Activated CD4-positive, alpha-beta T cell treated with anti-CD3 and anti-CD28 coated beads for 1 hour (primary cell): ENCODE results near the gene BBS12.
A peak's percentile ranks its signal among the peaks of the same experiment; 100 is the strongest.

Experiments used
- DNase-seq: peaks from one replicate; pipeline ENCODE4 v3.0.0-alpha.2; 2020

The BBS12 gene

DNA sequence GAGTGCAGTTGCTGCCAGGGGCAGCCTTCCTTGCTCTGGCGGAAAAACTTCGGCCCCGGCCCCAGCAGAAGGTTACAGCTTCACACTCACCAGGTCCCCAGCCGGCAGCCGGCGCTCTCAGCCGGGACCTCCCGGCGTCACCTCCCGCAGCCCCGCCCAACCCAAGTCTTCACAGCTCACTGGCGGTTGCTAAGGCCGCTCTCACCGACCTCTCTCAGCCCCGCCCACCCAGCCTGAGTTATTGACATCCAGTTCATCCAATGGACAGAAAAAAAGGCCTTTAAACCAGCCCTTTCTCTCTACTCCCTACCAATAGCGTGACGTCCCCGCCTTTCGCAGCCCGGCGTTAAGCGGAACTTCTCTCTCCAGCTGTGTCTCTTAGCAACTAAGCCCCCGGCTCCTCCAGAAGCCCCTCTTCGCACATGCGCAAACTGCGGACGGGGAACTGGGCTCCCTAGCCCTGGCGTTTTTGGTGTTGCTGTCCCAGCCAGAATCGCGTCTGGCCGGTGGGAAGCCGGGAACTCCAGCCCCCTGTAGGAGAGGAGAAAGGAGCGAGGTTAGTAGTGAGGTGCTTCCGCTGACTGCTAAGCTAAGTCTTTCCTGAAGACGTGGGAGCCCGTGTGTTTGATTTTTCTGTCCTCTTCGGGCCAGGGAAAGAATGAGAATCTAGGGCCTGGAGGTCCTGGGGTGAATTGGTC, at the start of gene BBS12:
BBS12 (plus strand) TSS at position 376 of the 698 bp plus-strand sequence. CDS start 9,189 bp downstream, outside the sequence.
- peak; percentile 96 for DNase-seq

DNA sequence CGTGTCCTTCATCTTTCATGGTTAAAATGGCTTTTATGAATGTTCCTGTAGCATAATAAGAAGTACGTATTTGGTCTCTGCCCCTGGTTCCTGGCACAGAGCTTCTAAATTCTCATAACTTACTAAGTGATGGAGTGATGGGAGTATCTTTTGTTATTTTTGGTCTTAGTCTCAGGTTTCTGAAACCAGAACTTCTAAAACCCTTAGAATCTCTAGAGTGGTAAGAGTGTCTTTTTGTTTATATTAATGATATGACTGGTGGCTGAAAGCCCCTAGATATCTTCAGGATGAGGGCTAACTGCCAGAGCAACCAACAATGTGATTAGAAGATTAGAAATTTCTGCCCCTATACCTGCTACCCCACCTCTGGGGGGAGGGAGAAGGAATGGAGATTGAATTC, 45.8 kb upstream of the BBS12 start:
- no peak for DNase-seq

DNA sequence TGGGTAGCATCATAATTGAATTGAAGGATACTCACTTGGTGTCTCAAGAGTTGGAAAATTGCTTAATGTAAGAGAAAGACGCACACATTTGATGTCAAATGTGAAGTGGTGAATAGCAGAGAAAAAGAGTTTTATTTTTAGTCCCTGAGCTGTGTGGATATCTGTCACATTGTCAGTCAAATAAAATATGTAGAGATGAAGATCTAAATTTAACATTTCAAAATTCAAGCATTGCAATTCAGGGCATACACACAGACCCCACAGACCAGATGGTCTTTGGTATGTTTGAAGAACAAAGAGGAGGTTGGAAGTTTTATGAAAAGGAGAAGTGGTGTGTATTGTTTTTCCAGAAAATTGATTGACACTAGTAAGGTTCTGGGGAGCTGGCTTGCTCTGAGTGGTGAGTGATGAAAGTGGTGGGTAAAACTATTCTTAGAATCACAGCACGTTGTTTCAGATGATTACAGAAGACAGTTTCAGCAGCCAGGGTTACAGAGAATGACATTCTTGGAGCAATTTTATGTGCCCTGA, 44.9 kb upstream of the BBS12 start:
- no peak for DNase-seq

DNA sequence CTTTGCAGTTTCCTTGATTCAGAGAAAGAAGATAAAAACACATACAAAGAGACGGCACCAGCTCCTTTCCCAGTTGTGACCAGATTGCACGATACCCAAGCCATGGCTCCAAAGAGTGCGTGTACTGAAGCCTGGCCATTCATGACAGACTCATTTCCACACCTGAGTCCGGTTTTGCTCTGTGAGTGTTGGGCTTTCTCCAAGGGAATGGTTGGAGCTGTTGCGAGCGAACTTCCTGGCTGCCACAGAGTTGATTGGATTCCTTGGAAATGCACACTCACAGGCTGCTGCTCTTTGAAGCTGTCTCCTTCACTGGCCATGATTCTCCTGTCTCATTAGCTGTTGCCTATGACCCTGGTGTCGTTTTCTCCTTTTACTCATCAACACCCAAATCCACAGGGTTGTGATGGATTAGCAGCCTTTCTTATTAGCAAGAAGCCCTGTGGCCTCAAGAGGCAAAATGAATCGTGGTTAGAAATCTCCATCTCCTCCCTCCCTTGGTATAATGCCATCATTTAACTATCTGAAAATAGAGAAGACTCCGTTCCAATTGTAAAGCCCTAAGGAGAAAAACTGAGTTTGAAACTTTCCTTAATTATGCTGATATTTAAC, 43.9 kb upstream of the BBS12 start:
- no peak for DNase-seq

DNA sequence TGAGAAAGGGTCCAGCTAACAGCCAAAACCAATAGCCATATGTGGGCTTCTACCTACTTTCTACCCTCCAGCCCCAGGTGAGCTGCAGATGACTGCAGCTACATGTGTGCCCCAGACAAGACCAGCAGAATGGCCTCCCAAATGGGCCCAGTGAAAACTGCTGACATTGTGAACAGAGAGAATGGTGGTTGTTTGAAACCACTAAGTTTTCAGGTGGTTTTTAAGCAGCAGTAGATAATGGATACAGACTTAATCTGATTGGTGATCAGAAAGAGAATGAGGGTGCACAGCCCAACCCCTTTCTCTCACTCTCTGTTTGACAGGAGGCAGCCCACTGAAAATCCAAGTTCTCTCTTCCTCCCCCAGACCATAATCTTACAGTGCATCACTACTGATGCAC, 42.5 kb upstream of the BBS12 start:
- no peak for DNase-seq

DNA sequence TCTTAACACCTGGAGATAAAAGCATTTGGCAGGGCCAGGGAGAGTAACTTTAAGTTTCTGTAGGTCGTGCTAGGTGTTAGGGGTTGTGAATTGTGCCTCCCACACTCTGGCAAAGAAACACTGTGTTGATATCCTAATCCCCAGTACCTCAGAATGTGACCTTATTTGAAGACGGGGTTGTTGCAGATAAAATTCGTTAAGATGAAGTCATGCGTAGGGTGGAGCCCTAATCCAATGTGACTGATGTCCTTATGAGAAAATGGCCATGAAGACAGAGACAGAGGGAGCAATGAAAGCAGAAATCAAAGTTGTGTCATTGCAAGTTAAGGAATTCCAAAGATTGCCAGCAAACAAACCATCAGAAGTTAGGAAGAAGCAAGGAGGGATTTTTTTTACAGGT, 40.5 kb upstream of the BBS12 start:
- no peak for DNase-seq

DNA sequence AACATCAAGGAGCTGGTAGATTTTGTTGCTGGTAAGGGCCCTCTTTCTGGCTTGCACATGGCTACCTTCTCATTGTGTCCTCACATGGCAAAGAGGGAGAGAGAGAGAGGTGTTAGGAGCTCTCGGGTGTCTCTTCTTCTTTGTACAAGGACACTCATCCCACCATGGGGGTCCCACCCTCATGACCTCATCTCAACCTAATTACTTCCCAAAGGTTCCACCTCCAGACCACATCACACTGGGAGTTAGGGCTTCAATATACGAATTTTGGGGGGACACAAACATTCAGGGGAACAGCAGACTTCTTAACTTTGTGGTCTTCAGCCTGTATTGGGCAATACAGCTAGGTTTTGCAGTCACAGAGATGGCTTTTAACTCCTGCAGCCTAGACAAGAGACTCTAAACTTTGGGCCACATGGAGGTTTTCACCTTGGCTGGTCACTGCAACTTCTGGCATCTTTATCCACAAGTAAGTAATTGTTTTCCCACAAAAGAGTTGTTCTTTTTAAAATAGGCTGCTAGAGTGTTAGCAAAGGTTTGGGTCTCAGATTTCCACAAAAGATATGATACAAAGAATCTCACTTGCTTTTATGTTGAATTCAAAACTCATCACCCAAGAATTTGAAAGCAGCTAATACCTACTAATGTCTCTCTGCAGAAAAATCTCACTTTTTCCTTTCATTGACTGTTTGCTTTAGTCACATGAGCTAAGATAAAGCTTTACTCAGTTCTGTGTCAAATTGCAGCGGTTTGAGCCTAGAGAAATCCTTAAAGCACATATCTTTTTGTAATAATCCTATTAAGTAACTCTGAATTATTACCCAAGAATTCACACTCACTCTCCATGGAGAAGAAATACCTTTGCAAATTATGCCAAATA, 39.6 kb upstream of the BBS12 start:
- DNase-seq: no peak

DNA sequence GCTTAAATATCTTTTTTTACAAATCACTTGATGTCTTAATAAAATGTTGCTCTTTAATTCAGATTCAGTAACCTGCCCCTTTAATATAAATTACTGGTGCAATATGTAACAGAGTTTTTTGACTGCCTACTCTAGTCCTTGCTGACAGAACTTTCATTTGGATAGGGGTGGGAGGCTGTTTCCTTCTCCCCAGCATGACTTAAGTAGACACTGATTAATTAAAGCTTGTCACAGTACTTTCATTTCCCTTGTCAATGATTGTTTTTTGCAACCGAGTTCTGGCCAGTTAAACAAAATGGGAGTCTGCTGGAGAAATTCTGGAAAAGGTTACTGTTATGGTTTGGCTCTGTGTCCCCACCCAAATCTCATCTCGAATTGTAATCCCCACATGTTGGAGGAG, 37.3 kb upstream of the BBS12 start:
- DNase-seq: no peak

DNA sequence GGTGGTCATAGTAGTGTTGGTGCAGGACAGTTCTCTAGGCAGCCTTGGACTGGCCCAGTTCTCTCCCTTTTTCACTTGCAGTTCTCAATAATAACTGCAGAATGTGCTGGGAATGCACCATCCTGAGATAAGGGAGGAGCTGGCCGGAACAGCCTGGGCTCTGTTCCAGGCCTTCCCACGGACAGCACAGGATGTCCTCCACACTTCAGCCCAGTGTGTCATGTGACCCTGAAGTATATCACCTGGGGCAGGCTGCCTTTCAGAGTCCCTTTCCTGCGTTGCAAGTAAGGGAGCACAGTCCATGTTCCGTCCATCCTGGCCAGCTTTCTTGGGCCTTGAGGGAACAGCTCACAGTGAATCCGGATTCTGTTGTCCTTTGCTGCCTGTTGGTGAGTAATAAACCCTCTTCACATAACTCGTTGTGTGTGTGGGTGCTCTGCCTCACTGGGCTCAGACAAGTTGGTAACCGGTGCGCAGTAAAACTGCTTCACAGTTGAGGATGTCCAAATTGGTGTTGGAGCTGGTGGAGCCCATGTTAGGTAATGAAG, 32.3 kb upstream of the BBS12 start:
- no peak for DNase-seq

DNA sequence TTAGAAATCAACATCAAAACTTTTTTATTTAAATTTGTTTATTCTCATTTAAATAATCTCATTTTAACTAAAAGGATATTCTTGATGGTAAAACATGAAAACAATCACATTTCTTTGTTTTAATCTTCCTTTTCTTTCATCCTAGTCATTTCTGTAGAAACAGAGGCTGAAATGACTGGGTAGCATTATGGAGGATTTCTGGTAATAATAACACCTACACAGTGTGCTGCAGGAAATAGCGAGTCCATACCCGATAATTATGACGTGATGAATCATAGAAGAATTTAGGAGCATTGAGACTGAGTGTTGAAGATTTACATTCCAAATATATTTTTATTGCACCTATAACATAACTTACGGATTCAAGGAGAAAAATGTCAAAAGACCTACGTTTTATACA, 31.4 kb upstream of the BBS12 start:
- no peak for DNase-seq

DNA sequence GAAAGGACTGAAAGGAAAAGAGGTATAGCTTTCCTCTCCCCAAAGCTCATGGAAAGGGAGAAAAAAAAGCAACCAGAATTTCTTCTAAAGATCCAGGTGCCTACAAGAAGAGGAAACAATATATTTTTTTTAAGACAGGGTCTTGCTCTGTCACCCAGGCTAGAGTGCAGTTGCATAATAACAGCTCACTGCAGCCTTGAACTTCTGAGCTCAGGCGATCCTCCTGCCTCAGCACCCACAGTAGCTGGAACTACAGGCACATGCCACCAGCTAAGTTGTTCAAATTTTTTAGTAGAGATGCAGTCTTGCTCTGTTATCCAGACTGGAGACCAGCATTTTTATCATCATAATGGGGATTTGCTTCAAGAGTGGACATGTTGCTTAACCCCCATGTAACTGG, 30.5 kb upstream of the BBS12 start:
- DNase-seq: no peak

DNA sequence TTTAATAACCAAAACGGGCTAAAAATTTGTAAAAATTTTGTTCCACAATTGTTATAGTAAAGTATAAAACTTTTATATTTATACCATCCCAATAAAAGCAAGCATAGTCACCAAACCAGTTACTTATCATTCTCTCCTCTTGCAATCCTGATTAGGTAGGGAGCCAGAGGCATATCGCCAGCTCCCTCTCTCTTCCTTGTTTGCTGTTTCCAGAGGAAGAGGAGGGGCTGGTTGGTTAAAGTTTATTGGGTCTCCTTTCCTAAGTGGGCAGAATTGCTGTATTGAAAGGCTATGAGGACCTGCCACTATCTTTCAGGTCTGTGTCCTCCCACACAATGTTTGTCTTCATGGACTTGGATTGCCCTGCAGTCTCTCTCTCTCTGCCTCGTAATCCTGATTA, 29.6 kb upstream of the BBS12 start:
- no peak for DNase-seq

DNA sequence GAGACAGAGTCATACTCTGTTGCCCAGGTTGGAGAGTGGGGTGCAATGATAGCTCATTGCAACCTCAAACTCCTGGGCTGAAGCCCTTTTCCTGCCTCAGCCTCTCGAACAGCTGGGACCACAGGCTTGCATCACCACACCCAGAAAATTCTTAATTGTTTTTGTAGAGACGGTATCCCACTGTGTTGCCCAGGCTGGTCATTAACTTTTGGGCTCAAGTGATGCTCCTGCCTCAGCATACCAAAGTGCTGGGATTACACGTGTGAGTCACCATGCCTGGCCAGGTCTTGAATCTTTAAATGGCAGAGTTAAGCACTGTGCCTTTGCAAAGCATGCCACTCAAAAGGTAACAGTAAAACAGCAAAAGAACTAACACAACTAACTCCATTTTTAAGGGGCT, 28.6 kb upstream of the BBS12 start:
- no peak for DNase-seq

DNA sequence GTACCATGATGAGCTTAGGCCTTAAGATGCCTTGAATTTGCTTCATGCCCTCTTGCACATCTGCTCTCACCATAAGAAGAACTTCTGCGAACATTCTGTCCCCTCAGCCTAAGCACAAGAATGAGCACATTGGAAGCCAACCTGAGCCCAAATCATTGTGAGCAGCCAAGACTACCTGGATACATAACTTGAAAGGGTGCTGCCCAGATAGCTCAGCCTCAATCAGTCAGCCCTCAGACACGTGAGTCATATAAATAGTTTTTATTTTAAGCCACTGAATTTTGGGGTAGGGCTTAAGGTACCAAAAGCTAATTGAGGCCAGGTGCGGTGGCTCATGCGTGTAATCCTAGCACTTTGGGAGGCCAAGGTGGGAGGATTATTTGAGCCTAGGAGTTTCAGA, 27.5 kb upstream of the BBS12 start:
- no peak for DNase-seq

DNA sequence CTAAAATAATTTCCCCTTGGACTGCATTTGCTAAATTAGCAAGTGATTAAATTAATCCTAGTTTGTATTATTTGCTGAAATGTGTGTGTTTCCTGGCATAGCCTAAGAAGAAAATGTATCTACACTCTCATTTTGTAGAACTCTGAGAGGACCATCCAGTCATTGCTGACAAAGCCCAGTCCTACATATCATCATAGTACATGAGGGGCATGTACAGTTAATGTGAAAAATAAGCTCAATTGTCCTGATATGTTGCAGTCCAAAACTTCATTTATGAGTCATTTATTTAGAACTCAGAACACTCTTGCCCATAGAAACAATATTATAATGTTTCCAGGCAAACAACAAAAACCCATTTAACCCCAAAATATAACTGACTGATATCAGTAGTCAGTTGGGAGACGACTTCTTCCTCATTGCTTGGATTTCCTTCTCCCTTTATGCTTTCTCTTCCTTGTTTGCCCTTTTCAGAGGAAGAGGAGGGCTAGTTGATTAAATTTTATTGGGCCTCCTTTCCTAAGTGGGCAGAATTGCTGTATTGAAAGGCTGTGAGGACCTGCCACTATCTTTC, 26.9 kb upstream of the BBS12 start:
- no peak for DNase-seq

DNA sequence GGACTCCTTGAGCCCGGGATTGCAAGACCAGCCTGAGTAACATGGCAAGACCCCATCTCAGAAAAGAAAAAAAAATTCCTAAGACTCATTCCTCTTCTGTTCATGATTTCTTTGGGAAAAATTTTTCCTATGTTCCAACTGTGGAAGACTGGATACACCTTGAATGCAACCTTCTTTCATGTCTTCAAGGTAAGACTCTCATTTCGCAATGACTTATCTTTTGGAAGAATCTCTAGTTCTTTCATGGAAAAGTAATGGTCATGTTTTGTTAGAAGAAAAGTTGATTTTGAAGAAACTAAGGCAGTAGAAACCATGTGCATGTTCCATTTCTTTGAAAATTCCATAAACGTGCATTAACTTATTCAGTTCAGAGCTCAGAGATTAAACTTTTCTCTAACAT, 26.0 kb upstream of the BBS12 start:
- DNase-seq: no peak

DNA sequence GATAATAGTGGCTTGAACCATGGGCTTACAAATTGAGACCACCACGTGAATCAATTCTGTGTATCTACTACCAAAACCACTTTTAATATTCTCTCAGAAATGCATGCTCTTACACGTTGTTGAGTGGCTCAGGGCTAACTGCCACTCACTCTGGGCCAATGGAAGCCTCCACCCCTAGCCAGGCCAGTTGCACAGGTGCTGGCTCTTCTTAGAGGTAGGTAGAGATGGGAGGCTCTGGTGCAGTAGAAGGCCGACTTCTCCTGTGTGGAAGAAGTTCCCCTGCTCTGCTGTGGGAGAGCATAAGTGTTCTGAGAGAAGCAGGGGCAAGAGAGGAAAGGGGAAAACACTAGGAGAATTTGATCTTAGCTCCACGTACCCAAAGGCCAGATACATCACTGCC, 25.0 kb upstream of the BBS12 start:
- no peak for DNase-seq

DNA sequence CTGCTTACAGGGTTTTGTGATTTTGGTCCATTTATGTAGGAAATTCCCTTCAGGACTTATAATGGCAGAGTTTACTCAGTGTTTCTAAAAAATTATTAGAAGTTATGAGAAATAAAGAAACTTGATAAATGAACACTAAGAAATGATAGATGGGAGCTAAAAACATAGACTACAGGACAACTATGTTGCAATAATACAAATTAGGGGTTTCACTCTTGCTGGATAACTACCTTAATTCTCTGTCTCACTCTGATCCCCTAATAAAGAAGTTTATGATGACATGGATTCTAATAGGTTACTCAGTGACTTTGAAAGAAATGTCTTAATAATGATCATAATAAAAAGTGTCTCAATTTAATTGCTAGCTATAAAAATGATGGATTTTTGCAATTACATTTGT, 23.3 kb upstream of the BBS12 start:
- DNase-seq: no peak

DNA sequence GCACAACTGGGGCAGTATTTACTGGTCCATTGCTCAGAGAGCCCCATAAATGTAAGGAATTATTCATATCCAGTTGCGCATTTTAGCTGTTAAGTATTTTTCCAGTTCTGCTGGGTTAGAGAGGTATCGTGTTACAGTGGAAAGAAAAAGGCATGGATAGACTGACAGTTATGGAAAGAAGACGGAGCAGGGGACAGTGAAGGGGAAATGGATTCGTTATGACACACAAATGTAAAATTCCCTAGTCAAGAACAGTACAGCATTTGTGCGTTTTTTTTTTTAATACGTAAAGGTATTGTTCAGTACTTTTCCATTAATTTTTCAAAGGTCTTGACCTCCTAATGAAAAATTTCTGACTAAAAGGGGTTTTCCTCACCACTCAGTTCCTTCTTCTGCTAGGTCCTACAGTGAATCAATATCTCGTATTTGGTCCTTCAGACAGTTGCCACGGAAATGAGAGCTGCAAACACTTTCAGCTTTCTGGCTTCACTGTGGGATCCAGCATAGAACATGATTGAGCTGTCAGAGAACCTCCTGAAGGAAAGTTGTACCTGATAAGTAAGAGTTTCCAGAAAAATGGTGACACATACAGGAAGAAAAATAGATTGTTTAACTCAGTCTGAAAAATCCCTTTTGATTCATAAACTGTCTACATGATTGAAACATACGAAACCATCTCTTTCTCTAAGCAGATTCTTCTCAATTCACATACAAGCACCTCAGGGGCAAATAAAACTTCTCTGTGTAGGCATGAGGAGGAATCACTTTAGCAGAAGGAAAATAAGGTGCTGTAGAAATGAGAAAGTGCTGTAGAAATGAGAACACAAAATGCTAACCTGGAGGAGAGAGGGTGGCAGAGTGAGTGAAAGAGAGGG, 21.8 kb upstream of the BBS12 start:
- DNase-seq: no peak

DNA sequence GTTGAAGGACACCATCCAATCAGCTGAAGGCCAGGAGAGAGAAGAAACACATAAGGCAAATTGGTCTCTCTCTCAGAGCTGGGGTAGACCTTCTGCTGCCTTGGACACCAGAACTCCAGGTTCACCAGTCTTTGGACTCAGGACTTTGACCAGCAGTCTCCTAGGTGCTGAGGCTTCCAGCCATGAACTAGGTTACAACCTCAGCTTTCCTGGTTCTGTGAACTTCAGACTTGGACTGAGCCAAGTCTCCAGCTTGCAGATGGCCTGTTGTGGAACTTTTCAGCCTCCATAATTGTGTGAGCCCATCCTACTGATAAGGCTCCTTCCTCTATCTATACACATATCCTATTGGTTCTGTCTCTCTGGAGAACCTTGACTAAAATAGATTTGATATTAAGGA, 20.6 kb upstream of the BBS12 start:
- no peak for DNase-seq

DNA sequence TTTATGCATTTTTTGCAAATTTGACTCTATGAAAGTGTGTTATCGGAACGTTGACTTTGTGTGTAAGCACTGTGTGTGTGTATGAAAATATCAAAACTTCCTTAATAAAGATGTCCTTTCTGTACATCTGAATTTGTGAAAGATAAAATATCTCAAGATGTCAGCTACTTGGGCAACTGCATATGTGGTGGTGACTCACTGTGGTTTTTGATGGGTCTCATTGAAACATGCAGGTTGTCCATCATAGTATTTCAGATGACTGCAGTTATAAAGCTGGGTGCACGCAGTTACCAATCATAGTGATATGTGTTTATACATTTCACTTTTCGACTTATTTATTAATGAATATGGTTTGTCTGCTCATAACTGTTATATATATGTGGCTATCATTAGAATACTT, 19.7 kb upstream of the BBS12 start:
- no peak for DNase-seq

DNA sequence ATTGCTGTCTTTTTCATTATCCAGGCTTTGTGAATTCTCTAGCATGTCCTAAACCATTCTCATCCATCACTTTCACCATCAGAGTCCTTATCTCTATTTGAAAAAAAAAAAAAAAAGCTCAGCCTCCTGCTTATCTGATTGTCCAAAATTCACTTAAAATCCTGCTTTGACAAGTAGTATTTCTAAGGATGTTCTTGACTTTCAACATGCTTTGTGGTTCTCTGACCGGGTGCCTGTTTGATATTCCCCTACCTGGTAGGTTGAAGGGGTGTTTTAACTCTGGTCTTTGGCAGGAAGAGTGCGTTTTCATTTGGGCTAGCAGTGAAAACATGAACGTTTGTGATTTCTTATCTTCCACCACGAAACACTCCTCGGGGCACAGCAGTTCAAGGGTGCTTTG, 17.3 kb upstream of the BBS12 start:
- no peak for DNase-seq
